OCI-LY7 (cell line): ENCODE measurements around the gene AP2A1.

Experiments
- EZH2phosphoT487 ChIP-seq: fragments of 200-600 bp; sonication (generic); IDR thresholded peaks from 2 replicates; pipeline ENCODE4 v1.6.1; 2018; ENCODE audit warnings: low read depth, borderline replicate concordance, mild to moderate bottlenecking, mixed run types, antibody characterized with exemption, low read length, moderate library complexity, mixed read lengths
- TF ChIP-seq, protein P1 (sequence below): fragments of 200-600 bp; sonication (generic); conservative IDR thresholded peaks from 2 replicates; pipeline ENCODE4 v1.5.1; 2014; ENCODE audit warnings: mild to moderate bottlenecking, antibody characterized with exemption, low read length, moderate library complexity, mixed read lengths

DNA sequence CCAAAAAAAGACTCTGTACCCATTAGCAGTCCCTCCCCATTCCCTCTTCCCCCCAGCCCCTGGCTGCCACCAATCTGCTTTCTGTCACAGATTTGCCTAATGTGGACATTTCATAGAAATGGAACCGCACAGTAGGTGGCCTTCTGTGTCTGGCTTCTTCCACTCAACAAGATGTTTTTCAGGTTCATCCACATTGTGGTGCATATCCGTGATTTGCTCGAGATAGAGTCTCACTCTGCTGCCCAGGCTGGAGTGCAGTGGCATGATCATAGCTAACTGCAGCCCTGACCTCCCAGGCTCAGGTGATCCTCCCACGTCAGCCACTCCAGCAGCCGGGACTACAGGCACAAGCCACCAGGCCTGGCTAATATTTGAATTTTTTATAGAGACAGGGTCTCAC, 20.9 kb downstream of the AP2A1 start:
- no peak for TF ChIP-seq EZH2phosphoT487
- TF ChIP-seq, protein P1, sequence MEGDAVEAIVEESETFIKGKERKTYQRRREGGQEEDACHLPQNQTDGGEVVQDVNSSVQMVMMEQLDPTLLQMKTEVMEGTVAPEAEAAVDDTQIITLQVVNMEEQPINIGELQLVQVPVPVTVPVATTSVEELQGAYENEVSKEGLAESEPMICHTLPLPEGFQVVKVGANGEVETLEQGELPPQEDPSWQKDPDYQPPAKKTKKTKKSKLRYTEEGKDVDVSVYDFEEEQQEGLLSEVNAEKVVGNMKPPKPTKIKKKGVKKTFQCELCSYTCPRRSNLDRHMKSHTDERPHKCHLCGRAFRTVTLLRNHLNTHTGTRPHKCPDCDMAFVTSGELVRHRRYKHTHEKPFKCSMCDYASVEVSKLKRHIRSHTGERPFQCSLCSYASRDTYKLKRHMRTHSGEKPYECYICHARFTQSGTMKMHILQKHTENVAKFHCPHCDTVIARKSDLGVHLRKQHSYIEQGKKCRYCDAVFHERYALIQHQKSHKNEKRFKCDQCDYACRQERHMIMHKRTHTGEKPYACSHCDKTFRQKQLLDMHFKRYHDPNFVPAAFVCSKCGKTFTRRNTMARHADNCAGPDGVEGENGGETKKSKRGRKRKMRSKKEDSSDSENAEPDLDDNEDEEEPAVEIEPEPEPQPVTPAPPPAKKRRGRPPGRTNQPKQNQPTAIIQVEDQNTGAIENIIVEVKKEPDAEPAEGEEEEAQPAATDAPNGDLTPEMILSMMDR, result no peak
